Thyroid gland (tissue), 4 donors: ENCODE measurements around the gene NR0B2. TPM values are rescaled to one million over a fixed set of nuclear protein-coding genes. Genes with fewer than 3 reads are reported as not detected.

Experiments
- DNase-seq, 2 donors: peaks; one replicate each; pipeline ENCODE4 v3.0.0-alpha.2; 2019
- H3K27ac ChIP-seq, 3 donors: fragments of 200-600 bp; sonication (generic); 1 replicate in 2 of 3; 2 replicates in 1 of 3; pipeline ENCODE4 v1.5.1; 2016 to 2019; ENCODE audit warnings: mild to moderate bottlenecking in 1 of 3, moderate library complexity in 1 of 3
- H3K27me3 ChIP-seq: fragments of 200-600 bp; sonication (generic); one replicate; pipeline ENCODE4 v1.5.1; 2019
- H3K36me3 ChIP-seq, 2 donors: fragments of 200-600 bp; sonication (generic); one replicate each; pipeline ENCODE4 v1.5.1; 2016 to 2019
- H3K4me1 ChIP-seq, 2 donors: fragments of 200-600 bp; sonication (generic); one replicate each; pipeline ENCODE4 v1.5.1; 2017 to 2019
- H3K4me3 ChIP-seq, 3 donors: fragments of 200-600 bp; sonication (generic); replicated peaks in 1 of 3; 1 replicate in 2 of 3; 2 replicates in 1 of 3; pipeline ENCODE4 v1.5.1; 2016; ENCODE audit warnings: mild to moderate bottlenecking in 1 of 3
- H3K9me3 ChIP-seq: fragments of 200-600 bp; sonication (generic); one replicate; pipeline ENCODE4 v1.5.1; 2017
- POLR2A ChIP-seq, 2 donors: fragments of 450-650 bp; IDR thresholded peaks; one replicate each; pipeline ENCODE4 v1.6.1; 2017; ENCODE audit warnings: antibody characterized with exemption in 2 of 2, mild to moderate bottlenecking in 2 of 2, moderate library complexity in 1 of 2
- WGBS, 2 donors: methylation state at CpG; one replicate each; pipeline ENCODE4 v1.1.5; 2017; 5-methylcytosine and 5-hydroxymethylcytosine counted together
- intact Hi-C: fragments of 100-400 bp; cut with DNase I; formaldehyde crosslinking; loops from one replicate; pipeline ENCODE4 v1.15.1; 2023
- total RNA-seq, 4 donors: library from RNA; depleted of rRNA; stranded (reverse); fragments of >200 nt; gene quantifications; one replicate each; pipeline ENCODE4 v1.2.3, GENCODE V29; 2016
- TF ChIP-seq, protein P1 (sequence below), 6 experiments: fragments of 200-600 bp in 3 of 6; fragments of 450-650 bp in 3 of 6; sonication (generic) in 3 of 6; IDR thresholded peaks; one replicate each; pipeline ENCODE4 v1.5.1; 2016 to 2019; ENCODE audit warnings: antibody characterized with exemption in 6 of 6, mild to moderate bottlenecking in 2 of 6, inconsistent platforms in 1 of 6, moderate library complexity in 1 of 6

Gene NR0B2
- total RNA-seq, 4 donors from 2014 or later: not detected

- 0 to 1% methylated on average over 34 to 35 of the region's 50 CpGs for WGBS, 2 donors
- peak within 1 kb of the TSS; percentile 70 for H3K4me3 ChIP-seq
- H3K27me3 ChIP-seq: no peaks in the 10 kb centered on the region
- TF ChIP-seq, protein P1, sequence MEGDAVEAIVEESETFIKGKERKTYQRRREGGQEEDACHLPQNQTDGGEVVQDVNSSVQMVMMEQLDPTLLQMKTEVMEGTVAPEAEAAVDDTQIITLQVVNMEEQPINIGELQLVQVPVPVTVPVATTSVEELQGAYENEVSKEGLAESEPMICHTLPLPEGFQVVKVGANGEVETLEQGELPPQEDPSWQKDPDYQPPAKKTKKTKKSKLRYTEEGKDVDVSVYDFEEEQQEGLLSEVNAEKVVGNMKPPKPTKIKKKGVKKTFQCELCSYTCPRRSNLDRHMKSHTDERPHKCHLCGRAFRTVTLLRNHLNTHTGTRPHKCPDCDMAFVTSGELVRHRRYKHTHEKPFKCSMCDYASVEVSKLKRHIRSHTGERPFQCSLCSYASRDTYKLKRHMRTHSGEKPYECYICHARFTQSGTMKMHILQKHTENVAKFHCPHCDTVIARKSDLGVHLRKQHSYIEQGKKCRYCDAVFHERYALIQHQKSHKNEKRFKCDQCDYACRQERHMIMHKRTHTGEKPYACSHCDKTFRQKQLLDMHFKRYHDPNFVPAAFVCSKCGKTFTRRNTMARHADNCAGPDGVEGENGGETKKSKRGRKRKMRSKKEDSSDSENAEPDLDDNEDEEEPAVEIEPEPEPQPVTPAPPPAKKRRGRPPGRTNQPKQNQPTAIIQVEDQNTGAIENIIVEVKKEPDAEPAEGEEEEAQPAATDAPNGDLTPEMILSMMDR (IDR thresholded peaks at IDR 0.05): peak in 1 of 6 experiments; percentile 8
- TF ChIP-seq POLR2A (IDR thresholded peaks at IDR 0.05): peak in 1 of 2 donors; percentile 72
- H3K36me3 ChIP-seq: peaks cover 5 to 11% of the 10 kb centered on the region in 2 donors
- DNase-seq: peak; percentile 92 to 94
- H3K4me1 ChIP-seq: peaks cover 9 to 11% of the 10 kb centered on the region in 2 donors
- peak within 1 kb of the TSS; percentile 46 to 80 (median 80) for H3K27ac ChIP-seq
- intact Hi-C loops: no loop called here
- no peaks in the 10 kb centered on the region for H3K9me3 ChIP-seq
Observed at GRCh38 chr1:26900001-26900814, 13.6 kb downstream of the NR0B2 start, which contains the start of gene GPATCH3. TSS of gene GPATCH3 (minus strand) at chr1:26900467. CDS start at chr1:26900442, 25 bp downstream.

- Histone ChIP-seq H3K36me3 (peaks cover 18 to 27% of the 10 kb centered on the region in 2 donors), H3K9me3 (no peaks in the 10 kb centered on the region), H3K4me1 (peaks cover 9 to 11% of the 10 kb centered on the region in 2 donors), H3K27me3 (no peaks in the 10 kb centered on the region), H3K27ac (no peak overlapping the region), H3K4me3 (no peak overlapping the region)
- intact Hi-C loops: no loop called here
- WGBS, 2 donors: 94 to 97% methylated on average over 9 of the region's 9 CpGs
- no peak for DNase-seq
- TF ChIP-seq POLR2A (IDR thresholded peaks at IDR 0.05): no peak
- TF ChIP-seq, protein P1 (IDR thresholded peaks at IDR 0.05): no peak
Observed at GRCh38 chr1:26897351-26897750, 16.4 kb downstream of the NR0B2 start.

DNA sequence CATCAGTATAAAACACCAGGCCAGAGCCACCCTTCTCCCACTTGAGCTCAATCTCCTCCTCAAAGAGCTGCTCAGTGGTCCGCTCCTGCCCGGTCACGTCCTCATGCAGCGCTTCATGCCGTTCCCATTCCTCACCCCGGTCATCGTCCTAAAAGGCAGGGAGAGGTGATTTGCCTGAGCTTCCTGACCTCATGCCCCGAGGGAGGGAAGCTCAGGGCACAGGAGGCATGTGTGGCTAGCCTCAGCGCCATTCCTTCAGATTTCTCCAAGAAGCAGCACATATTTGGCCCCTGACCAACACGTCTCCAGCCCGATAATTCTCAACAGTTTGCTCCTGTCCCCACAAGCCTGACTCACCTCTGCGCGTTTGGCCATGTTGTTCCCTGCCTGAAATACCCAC, 19.5 kb downstream of the NR0B2 start:
- Histone ChIP-seq H3K27me3 (no peaks in the 10 kb centered on the region), H3K36me3 (peaks cover 21 to 32% of the 10 kb centered on the region in 2 donors), H3K4me3 (no peak overlapping the region), H3K27ac (no peak overlapping the region), H3K4me1 (peaks cover 7 to 9% of the 10 kb centered on the region in 2 donors), H3K9me3 (no peaks in the 10 kb centered on the region)
- intact Hi-C loops: no loop called here
- no peak for TF ChIP-seq POLR2A (IDR thresholded peaks at IDR 0.05)
- TF ChIP-seq, protein P1 (IDR thresholded peaks at IDR 0.05): no peak
- DNase-seq: no peak
- 96 to 98% methylated on average over 13 of the region's 13 CpGs for WGBS, 2 donors

- H3K27ac ChIP-seq: peak overlapping the region; percentile 88 to 91 (median 90)
- intact Hi-C loops: no loop called here
- peaks cover 37 to 50% of the 10 kb centered on the region in 2 donors for H3K36me3 ChIP-seq
- WGBS, 2 donors: 3 to 9% methylated on average over 5 to 12 of the region's 12 CpGs
- DNase-seq: no peak
- peaks cover 3 to 9% of the 10 kb centered on the region in 2 donors for H3K4me1 ChIP-seq
- H3K27me3 ChIP-seq: no peaks in the 10 kb centered on the region
- TF ChIP-seq, protein P1 (IDR thresholded peaks at IDR 0.05): no peak
- TF ChIP-seq POLR2A (IDR thresholded peaks at IDR 0.05): no peak
- H3K4me3 ChIP-seq: peak overlapping the region; percentile 87 to 94 (median 92)
- H3K9me3 ChIP-seq: no peaks in the 10 kb centered on the region
Observed at GRCh38 chr1:26890467-26890796, 23.3 kb downstream of the NR0B2 start.
